NCI-H2171 (cell line): ENCODE results near the gene DOK7.
"Not testable (repeated sequence)": the region's sequence is repeated elsewhere in the genome, so short reads cannot be mapped to it uniquely, and the experiment has no call there.

Source experiments
- DNase-seq: peaks from one replicate; lab custom pipeline; 2025; lab: John Stamatoyannopoulos, UW

DOK7 gene

DNA sequence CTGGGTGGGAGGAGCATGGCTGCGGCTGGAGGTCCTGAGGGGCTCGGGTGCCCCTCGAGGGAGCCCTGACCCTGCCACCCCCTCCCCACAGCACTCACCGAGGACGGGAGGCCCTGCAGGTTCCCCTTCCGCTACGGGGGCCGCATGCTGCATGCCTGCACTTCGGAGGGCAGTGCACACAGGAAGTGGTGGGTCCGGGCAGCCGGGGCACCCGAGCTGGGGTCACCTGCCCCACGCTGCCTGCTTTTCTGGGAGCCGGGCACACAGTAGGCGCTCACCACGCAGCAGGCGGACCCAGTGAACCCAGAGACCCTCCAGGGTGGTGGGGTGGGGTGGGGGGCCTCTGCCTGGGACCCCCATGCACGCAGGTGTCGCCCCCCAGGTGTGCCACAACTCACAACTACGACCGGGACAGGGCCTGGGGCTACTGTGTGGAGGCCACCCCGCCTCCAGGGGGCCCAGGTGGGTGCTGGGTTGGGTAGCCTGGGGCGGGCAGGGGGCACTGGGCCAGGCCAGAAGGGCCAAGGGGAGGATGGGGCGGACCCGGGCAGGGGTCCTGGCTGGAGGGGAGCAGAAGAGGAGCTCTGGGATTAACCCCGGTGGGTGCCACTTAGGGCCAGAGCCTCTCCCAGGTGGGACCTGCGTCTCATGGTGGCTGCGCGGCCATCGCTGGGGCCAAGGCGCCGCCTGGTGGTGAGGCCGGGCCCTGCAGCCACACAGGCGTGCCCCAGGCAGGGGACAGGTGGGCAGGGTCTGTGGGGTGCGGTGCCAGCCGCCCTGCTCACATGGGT lies 20.0 kb upstream of the DOK7 start:
- no peak for DNase-seq

DNA sequence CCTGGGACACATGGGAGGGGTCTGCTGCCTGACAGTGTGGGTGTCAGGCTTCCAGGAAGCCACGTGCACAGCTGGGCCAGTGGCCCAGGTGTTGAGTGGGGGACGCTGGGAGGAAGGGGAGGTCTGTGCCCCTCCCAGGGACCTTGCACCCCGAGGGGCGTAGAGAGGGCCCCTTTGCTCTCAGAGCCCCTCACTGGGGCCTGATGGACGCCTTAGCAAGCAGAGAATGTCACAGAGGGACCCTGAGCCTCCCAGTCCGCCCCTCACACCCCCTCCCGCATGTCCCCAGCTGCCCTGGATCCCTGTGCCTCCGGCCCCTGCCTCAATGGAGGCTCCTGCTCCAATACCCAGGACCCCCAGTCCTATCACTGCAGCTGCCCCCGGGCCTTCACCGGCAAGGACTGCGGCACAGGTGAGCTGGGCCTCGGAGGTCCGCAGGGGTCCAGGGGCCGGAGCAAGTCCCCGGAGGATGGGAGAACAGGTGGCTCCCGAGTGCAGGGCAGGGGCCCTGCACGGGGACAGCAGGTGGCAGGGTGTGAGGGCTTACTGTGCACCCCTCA lies 19.3 kb upstream of the DOK7 start:
- no peak for DNase-seq

DNA sequence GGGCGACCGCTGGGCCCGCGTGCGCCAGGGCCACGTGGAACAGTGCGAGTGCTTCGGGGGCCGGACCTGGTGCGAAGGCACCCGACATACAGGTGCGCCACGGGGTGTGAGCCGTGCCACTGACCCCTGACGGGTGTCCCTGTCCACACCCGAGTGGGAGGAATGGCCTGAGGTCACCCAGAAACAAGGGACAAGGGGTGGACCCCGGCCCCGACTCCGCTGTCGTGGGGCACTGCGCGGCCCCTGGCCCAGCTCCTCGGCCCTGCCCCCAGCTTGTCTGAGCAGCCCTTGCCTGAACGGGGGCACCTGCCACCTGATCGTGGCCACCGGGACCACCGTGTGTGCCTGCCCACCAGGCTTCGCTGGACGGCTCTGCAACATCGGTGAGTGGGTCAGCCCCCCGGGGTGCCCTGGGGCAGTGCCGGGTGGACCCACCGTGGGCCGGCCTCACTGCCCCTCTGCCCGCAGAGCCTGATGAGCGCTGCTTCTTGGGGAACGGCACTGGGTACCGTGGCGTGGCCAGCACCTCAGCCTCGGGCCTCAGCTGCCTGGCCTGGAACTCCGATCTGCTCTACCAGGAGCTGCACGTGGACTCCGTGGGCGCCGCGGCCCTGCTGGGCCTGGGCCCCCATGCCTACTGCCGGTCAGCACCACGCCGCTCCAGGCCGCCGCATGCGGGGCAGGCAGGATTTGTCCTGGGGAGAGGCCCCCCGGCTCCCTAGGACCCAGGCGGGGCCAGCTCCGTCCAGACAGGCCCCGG lies 18.6 kb upstream of the DOK7 start:
- DNase-seq: no peak

DNA sequence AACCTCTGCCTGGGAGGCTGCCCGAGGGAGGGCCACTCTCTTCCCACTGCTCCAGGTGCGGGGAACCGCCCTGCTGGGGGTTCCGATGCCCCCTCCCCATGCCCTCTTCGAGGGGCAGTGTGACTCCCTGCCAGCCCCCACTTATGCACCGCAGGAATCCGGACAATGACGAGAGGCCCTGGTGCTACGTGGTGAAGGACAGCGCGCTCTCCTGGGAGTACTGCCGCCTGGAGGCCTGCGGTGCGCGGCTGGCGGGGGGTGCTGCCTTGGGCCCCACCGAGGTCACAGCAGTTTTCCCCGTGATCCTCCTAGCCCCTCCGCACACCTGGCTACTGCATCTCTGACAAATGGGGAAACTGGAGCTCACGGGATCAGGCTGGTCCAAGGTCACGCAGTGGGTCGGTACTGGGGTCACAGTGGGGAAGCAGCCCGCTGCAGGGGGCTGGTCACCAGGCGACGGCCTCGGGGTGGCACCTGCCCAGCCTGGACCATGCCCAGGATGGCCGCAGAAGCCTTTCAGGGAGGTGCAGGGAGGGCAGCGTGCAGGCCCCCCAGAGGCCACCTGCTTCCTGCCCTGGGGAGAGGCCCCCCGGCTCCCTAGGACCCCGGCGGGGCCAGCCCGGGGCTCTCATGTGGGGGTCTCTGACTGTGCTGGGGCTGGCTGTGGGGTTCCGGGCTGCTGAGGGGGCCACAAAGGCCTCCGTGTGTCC lies 17.8 kb upstream of the DOK7 start:
- DNase-seq: no peak

DNA sequence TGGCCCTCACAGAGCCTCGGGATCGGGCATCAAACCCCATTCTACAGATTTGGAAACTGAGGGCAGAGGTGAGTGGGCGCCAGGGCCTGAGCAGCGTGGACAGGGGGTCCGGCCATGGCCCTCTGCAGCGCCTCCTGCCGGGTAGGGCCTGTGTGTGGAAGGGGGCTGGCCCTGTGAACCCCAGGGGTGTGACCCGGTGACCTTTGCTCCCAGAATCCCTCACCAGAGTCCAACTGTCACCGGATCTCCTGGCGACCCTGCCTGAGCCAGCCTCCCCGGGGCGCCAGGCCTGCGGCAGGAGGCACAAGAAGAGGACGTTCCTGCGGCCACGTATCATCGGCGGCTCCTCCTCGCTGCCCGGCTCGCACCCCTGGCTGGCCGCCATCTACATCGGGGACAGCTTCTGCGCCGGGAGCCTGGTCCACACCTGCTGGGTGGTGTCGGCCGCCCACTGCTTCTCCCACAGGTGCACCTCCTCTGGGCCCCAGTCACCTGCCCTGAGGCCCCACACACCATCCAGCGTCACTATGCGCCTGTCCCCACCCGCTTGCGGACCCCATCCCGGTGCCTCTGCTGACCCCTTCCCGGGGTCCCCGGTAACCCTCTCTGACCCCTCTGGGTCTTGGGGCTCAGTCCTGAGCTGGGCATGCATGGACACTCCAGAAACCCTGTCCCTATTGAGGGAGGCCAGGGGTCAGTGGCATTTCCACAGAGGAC lies 17.1 kb upstream of the DOK7 start:
- no peak for DNase-seq

DNA sequence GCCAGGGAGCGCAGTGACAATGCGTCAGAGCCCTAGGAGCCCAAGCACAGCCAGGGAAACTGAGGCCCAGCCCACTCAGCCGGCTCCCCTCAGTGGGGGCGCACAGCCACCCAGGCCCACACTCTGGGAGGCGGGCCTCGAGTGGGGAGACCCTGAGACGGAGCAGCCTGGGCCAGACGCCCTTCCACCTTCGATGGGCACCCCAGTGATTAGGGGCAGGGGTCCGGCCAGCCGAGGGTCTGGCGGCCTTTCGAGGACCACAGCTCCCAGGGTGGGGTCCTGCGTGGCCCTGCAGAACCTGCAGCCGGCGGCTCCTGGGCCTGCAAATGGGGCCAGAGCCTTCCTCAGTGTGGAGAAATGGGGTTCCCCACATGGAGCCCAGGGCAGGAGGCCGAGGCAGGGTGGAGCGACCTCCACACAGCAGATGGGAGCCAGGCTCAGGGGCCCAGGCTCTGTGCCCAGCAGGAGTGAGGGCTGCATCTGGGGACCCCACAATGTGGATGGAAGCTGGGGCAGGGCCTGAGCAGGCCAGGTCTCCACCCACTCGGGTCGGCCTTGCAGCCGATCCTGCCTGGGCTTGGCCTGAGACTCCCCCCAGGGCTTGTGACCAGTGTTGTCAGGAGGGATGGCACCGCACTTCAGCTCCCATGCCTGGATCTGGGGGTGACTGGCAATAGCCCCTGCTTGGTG lies 16.3 kb upstream of the DOK7 start:
- DNase-seq: no peak

DNA sequence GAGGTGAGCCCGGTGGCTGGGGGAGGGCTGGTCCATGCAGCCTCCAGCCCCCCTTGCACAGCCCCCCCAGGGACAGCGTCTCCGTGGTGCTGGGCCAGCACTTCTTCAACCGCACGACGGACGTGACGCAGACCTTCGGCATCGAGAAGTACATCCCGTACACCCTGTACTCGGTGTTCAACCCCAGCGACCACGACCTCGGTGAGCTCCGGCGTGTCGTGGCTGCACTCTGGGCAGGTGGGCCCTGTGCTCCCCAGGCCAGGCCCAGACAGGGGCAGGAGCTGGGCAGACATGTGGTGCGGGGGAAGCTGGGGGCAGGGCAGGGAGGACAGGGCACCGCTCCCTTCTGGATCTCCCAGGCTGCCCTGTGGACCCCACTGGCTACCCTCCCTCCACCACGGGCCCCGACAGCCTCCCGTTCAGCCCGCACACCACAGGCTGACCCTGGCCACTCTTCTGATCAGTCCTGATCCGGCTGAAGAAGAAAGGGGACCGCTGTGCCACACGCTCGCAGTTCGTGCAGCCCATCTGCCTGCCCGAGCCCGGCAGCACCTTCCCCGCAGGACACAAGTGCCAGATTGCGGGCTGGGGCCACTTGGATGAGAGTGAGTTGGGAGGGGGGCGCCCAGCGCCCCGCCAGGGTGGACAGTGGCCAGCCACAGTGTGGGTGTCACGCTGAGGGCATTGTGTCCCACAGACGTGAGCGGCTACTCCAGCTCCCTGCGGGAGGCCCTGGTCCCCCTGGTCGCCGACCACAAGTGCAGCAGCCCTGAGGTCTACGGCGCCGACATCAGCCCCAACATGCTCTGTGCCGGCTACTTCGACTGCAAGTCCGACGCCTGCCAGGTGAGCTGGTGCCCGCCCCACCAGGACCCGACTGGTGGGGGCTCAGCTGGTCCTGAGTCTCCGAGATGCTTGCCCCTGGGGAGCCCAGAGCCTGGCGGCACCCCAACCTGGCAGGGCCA lies 15.4 kb upstream of the DOK7 start:
- DNase-seq: no peak

DNA sequence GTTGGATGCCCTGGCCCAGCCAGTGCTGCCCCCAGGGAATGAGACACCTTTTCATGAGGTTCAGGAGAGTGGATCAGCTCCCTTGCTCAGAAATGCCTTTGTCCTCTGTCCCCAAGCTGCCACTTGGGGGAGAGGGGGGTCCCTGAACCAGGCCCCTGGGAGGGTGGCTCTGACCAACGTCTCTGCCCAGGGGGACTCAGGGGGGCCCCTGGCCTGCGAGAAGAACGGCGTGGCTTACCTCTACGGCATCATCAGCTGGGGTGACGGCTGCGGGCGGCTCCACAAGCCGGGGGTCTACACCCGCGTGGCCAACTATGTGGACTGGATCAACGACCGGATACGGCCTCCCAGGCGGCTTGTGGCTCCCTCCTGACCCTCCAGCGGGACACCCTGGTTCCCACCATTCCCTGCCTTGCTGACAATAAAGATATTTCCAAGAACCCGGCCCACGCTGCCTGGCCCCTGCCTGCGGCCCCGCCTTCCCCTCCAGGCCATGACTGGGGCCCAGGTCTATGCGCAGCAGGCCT lies 14.0 kb upstream of the DOK7 start:
- DNase-seq: no peak

DNA sequence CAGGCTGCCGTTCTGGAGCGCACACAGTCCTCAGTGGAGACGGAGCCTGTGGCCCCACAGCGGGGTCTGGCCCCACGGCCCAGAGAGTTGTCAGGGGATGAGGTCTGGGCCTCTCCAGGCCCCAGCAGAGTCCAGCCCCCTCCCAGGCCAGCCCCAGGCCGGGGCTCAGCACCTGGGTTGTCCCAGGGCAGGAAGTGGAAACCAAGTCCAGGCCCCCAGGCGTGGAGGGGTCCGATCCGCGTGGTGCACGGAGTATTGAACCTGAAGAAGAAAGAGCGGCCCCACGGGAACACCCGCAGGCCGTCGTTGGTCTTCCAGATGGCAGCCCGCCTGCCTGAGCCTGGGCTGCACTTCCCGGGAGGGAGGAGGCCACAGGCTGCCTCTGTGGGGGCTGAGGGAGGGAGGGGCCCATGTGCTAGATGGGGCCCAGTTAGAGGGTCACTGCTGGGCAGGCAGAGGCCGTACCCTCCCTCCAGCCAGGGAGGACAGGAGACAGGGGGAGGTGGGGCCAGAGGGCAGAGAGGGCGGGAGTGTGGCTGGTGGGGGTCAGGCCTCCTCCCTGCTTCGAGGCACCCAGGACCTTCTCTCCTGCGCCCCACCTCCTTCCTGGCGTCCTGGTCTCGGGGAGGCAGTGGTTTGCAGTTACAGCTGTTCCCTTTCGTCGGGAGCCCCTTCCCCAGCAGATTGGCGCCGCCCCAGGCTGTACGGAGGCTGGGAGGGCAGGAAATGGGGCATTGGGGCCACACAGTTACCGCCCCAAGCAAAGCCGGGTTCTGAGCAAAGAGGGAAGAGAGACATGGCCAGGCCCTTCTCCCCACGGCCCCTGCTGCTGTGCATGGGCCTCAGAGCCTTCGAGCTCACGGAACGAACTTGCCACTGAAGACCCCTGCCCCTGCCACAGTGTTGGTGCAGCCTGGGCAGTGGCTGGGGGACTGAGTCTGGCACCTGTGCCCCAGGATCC lies 13.3 kb upstream of the DOK7 start:
- no peak for DNase-seq

DNA sequence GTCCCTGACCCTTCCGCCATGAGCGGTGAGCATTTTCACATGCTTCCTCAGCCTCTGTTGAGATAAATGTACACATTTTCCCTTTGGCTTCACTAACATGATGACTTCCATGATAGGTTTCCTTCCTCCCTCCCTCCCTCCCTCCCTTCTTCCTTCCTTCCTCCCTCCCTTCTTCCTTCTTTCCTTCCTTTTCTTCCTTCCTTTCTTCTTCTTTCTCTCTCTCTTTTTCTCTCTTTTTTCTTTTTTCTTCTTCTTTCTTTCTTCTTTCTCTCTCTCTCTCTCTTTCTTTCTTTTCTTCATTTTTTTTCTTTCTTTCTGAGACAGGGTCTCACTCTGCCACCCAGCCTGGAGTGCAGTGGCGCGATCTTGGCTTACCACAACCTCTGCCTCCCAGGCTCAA lies 12.5 kb upstream of the DOK7 start:
- DNase-seq: no peak

DNA sequence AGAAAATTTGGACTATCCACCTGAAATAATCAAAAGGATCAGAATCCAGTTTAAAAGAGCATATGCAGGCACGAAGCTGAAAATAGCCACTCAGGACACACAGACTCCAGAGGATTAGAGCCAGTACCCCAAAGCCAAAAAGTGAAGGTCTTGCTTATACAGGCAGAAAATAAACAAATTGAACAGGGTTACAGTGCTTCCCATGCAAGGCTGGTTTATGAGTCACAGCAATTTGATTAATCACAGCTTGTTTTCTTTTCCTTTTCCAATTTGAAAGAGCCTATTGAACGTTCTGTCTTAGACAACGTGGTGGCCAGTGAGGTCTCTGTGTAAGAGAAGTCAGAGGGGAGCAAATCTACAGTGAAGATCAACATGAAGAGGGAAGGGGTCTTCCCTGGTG lies 11.2 kb upstream of the DOK7 start:
- DNase-seq: no peak

DNA sequence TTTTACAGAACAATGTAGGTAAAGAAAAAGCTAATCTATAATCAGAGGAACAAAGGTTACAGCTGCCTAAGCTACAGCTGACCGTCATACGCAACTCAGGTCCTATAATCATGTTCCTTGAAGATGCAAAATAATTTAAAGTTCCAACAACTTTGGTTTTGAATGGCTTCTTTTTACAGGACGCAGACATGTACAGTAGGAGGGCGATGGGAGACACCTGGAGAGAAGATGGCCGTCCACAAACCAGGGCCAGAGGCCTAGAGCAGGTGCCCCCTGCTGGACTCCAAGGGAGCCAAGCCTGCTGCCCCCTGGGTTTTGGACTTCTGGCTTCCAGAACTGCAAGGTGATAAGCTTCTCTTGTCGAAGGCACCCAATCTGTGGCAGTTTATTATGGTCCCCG lies 10.7 kb upstream of the DOK7 start:
- no peak for DNase-seq

DNA sequence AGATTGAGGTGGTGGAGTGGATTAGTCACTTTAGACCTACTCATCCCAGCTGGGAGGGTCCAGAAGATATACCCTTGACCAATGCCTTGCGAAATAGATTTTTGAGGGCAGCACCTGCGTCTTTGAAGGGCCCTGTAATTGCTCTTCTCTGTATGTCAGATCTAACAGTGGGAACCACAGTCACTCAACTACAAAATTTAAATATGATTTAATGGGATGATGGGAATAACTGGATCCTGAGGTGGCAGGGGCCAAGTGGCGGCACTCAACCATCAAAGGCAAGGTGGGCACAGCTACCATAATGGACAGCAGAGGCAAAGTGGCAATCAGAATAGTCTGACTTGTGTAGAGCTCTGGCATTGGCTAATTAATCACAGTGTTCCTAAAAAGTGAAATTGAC lies 7.5 kb upstream of the DOK7 start:
- DNase-seq: not testable (repeated sequence)

DNA sequence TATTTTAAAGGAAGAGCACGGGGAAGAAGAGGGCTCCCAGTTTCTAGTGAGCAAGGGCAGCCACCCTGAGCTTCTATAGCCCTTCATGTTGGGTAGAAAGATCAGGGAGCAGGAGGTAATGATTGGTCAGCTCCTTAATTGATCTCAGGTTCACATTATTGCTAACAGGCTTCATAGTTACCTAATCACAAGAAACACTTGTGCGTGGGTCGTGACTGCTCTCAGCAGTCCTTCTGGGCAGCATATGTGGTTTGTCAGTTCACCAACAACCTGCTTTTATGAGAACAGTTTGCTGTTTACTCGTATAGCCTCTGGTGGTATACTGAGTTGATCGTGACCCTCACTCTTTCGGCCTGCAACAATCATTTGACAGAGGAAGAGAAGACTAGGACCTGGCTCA lies 4.7 kb upstream of the DOK7 start:
- no peak for DNase-seq

DNA sequence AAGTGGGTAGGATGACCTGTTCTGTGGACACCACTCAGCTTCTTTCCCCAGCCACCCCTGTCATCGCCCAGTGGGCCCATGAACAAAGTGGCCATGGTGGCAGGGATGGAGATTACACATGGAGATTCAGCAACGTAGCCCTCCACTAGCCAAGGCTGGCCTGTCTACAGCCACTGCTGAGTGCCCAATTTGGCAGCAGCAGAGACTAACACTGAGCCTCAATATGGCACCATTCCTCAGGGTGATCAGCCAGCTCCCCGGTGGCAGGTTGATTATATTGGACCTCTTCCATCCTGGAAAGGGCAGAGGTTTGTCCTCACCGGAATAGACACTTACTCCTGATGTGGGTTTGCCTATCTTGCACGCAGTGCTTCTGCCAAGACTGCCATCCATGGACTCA lies 4.0 kb upstream of the DOK7 start:
- DNase-seq: not testable (repeated sequence)

DNA sequence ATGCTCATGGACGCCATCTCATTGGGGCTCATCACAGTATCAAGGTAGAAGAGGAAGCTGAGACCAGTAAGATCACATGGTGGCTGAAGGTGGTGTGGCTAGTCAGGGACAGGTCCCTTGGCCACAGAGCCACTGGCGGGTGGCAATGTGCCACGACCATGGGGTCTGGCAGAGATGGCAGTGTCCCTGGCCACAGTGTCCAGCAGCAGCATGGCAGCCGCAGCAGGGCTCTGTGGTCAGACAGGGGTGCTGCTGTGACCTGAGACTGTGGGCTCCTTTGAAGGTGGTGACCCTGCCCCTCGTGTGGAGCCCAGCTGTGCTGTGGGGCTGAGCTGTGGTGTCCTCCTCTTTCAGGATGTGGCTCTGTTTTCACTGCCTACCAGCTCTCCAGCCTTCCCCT lies 2.2 kb upstream of the DOK7 start:
- DNase-seq: no peak

DNA sequence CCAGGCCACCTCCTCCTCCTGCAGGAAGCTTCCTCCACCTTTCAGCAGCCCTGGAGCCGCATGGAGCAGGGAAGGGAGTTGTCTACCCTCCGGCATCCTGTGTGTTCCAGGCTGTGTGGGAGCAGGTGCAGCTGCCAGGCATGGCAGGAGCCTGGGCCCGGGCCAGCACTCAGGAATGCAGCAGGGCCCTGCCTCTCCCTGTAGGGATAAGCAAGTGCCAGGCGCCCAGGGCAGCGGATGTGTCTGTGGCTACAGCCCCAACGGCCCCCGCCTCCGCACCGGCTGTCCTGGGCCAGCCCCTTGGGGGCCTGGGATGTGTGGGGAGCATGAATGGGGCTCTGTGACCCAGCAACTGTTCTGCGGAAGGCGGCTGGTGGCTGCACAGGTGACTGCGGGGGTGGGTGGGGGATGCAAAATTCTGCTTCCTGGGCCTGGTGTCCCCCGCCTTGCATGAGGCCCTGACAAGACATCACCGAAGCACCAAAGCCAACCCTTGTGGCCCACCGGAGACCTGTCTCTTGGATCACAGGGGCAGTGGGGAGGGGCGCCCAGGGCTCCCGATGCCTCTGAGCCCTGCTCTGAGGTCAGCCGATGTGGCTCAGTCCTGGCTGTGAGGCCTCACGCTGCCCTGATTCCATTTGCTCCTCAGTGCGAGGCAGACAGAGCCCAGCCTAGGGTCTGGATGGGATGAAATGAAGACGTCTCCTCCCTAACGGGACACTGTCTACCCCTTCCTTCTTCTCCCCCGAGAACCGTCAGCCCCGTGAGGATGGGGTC lies 1.4 kb upstream of the DOK7 start:
- DNase-seq: no peak

DNA sequence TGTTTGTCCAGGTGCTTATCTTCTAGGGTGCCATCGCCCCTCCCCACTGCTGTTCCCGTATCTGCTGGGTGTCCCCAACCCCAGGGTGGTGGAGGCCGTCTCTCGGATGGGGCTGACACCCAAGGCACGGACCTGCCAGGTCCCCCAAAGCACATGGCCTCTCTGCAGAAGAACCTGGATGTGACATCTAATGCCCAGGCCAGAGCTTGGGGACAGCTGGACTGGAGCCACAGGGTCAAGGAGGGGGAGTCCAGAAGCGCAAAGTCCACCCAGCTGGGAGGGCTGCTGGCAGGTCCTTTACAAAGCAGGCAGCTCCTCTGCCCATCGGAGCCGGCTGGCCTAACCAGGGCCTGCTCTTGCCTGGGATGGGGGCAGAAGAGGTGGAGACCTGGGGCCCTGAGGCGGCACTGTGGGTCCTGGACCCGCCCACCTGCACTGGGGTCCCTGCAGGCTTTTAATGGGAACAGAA lies 751 bp upstream of the DOK7 start:
- DNase-seq: no peak
